Measurements from ENCODE around the gene NPC2.
A peak's percentile ranks its signal among the peaks of the same experiment; 100 is the strongest.

Gene NPC2

DNA sequence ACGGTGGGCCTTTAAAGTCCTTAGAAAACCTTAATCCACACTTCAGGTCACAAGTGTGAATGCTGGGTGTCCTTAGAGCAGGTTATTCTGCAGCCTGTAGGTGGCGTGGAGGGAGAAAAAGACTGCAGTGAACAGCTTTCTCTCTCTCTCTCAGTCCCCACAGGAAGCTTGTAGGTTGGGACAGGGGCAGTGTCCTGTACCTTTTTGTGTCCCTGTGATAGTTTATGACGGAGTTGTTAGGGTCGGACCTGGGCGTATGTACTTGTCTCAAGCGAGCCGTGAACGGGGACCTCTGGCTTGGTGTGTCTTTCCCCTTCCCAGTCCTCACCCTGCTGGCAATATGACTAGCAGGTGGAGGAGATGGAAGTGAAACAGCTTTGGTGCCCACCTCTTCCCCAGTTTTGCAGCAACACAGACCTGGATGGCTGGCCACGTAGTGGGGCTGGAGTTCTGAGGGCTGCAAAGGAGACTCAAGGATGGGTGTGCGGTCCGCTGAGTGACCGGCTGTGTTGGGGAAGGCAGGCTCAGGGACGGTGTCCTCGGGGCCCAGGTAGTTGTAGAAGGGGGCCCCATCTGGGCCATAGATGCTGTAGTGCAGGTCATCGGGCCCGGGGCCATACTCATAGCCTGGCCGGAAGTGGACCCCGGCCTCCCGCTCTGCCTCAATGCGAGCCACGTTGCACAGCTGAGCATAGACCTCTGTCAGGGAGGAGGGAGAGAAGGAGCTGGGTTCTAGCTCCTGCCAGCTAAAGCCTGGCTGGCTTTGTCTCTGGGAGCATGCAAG lies 9.3 kb upstream of the NPC2 start:
- no peaks in the 10 kb centered on the region for H3K9me3 Mint-ChIP-seq
- peaks cover 5% of the 10 kb centered on the region for H3K27me3 Mint-ChIP-seq (ENCODE audit: low read depth)
- no peak overlapping the region for H3K4me3 Mint-ChIP-seq
- H3K36me3 Mint-ChIP-seq (ENCODE audit: low read depth): no peaks in the 10 kb centered on the region
- H3K4me1 Mint-ChIP-seq (ENCODE audit: low read depth): no peaks in the 10 kb centered on the region
- H3K27ac Mint-ChIP-seq: no peak overlapping the region

- Mint-ChIP-seq H3K4me1 (ENCODE audit: low read depth) (no peaks in the 10 kb centered on the region), H3K36me3 (ENCODE audit: low read depth) (no peaks in the 10 kb centered on the region), H3K4me3 (no peak overlapping the region), H3K27me3 (ENCODE audit: low read depth) (no peaks in the 10 kb centered on the region), H3K9me3 (no peaks in the 10 kb centered on the region), H3K27ac (no peak overlapping the region)
Observed at GRCh38 chr14:74501691-74502090, 8.6 kb upstream of the NPC2 start.

DNA sequence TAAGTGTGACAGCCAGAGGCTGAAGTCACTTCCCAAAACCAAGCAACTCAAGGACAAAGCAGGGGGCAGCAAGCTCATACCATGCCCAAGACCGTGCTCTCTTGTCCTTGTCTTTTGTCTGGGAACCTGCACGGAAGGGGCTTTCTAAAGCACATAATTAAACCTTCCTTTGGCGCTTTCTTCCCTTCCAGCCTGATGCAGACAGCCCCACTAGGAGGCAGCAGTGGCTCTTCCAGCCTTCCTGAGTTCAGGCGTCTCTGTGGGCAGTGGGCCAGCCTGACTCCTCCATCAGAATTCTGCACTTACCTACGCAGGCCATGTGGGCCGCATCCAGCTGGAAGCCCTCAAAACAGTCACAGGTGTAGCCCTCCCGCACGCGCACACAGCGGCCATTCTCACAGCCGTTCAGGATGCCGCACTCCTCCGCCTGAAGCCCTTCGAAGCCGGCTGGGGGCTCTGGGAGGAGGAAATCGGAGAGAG lies 8.1 kb upstream of the NPC2 start:
- H3K27me3 Mint-ChIP-seq (ENCODE audit: low read depth): no peaks in the 10 kb centered on the region

DNA sequence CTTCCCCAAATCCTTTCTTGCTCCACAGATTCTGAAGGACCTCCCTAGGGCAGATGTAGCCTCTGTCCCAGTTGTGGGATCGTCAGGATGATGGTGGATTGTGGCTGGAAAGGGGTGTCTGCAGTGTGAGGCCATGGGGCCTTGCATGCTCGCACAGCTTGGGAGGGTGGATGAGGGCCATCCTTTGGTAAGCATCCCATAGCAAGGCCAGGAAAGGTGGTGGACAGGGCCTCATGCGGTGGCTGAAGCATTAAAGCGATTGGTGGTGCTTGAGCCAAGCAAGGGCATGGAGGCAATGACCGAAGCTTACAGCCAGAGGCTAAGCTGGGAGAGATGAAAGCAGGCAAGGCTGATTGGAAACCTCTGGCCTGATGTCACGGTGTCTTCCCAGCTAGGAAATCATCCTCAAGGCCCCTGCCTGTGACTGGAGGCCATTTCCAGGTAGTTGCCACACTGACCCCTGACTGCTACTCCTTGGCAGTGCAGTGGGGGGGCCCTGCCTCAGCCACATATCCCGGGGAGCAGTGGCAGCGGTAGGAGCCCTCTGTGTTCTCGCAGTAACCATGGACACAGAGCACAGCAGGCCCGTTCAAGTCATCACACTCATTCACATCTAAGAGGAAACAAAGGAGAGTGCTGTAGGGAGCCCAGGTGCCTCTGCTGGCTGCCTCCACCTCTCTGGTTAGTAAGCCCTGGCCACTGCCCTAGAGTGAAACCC lies 7.5 kb upstream of the NPC2 start:
- Mint-ChIP-seq H3K4me3 (no peak overlapping the region), H3K9me3 (no peaks in the 10 kb centered on the region), H3K36me3 (ENCODE audit: low read depth) (no peaks in the 10 kb centered on the region), H3K4me1 (ENCODE audit: low read depth) (no peaks in the 10 kb centered on the region), H3K27me3 (ENCODE audit: low read depth) (no peaks in the 10 kb centered on the region), H3K27ac (no peak overlapping the region)

More for the DNA sequence above, 8.1 kb upstream of the NPC2 start:
- H3K27ac Mint-ChIP-seq: no peak overlapping the region
- no peaks in the 10 kb centered on the region for H3K9me3 Mint-ChIP-seq
- no peaks in the 10 kb centered on the region for H3K36me3 Mint-ChIP-seq (ENCODE audit: low read depth)
- H3K4me1 Mint-ChIP-seq (ENCODE audit: low read depth): no peaks in the 10 kb centered on the region
- no peak overlapping the region for H3K4me3 Mint-ChIP-seq

- H3K4me1 Mint-ChIP-seq (ENCODE audit: low read depth): peaks cover 12% of the 10 kb centered on the region
- H3K4me3 Mint-ChIP-seq: no peak overlapping the region
- H3K36me3 Mint-ChIP-seq (ENCODE audit: low read depth): peaks cover 3% of the 10 kb centered on the region
- H3K9me3 Mint-ChIP-seq: no peaks in the 10 kb centered on the region
- peaks cover 6% of the 10 kb centered on the region for H3K27me3 Mint-ChIP-seq (ENCODE audit: low read depth)
- H3K27ac Mint-ChIP-seq: no peak overlapping the region
Observed at GRCh38 chr14:74495356-74495755, 2.3 kb upstream of the NPC2 start.

DNA sequence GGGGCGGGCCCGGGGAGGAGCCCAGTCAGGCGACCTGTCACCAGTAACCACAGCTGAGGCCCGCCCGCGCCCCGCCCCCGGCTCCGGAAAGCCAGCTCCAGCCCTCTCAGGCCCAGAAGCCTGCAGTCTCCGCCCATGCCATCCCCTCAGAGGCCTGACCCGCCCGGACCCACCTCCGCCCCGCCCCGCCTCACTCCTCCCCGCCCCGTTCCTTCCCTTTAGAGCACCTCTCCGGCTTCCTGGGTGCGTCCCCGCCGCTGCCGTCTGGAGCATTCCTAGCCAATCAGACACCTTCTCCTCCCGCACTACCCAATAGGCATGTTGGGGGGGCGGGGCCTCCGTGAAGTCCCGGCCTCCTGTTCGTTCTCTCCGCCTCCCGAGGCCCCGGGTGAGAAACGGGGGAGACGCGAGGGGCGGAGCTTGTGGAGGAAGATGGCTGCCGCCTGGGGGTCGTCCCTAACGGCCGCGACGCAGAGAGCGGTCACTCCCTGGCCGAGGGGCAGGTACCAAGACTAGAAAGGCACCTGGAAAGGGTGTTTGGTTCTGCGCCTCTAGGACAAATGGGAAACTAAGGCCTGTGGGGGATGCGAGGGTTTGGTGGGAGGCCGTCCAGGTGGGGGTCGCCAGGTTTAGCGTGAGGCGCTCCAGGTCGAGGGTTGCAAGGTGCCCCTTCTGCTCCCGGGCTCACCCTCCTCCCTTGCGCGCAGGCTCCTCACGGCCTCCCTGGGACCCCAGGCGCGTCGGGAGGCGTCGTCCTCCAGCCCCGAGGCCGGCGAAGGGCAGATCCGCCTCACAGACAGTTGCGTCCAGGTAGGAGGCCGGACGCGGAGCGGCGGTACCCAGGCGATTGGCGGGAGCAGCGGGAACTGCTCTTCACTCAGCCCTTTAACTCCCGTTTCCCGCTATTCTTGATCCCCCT lies 497 bp upstream of the NPC2 start, which contains the start of gene ISCA2:
TSS of gene ISCA2 (plus strand) at position 423 of the 919 bp plus-strand sequence. CDS start at position 433, 10 bp downstream.
- H3K4me3 Mint-ChIP-seq: no peak within 1 kb of the TSS
- peaks cover 6% of the 10 kb centered on the region for H3K36me3 Mint-ChIP-seq (ENCODE audit: low read depth)
- H3K9me3 Mint-ChIP-seq: no peaks in the 10 kb centered on the region
- peaks cover 10% of the 10 kb centered on the region for H3K27me3 Mint-ChIP-seq (ENCODE audit: low read depth)
- H3K4me1 Mint-ChIP-seq (ENCODE audit: low read depth): peaks cover 18% of the 10 kb centered on the region
- H3K27ac Mint-ChIP-seq: peak within 1 kb of the TSS; percentile 87

- Mint-ChIP-seq H3K27ac (no peak overlapping the region), H3K4me3 (no peak overlapping the region), H3K27me3 (ENCODE audit: low read depth) (peaks cover 10% of the 10 kb centered on the region), H3K36me3 (ENCODE audit: low read depth) (peaks cover 6% of the 10 kb centered on the region), H3K4me1 (ENCODE audit: low read depth) (peaks cover 18% of the 10 kb centered on the region), H3K9me3 (no peaks in the 10 kb centered on the region)
Observed at GRCh38 chr14:74491956-74492775, 939 bp downstream of the NPC2 start.

- Mint-ChIP-seq H3K9me3 (no peaks in the 10 kb centered on the region), H3K27ac (no peak overlapping the region), H3K36me3 (ENCODE audit: low read depth) (peaks cover 6% of the 10 kb centered on the region), H3K27me3 (ENCODE audit: low read depth) (peaks cover 10% of the 10 kb centered on the region), H3K4me1 (ENCODE audit: low read depth) (peaks cover 18% of the 10 kb centered on the region), H3K4me3 (no peak overlapping the region)
Observed at GRCh38 chr14:74490486-74490885, 2.6 kb downstream of the NPC2 start.

DNA sequence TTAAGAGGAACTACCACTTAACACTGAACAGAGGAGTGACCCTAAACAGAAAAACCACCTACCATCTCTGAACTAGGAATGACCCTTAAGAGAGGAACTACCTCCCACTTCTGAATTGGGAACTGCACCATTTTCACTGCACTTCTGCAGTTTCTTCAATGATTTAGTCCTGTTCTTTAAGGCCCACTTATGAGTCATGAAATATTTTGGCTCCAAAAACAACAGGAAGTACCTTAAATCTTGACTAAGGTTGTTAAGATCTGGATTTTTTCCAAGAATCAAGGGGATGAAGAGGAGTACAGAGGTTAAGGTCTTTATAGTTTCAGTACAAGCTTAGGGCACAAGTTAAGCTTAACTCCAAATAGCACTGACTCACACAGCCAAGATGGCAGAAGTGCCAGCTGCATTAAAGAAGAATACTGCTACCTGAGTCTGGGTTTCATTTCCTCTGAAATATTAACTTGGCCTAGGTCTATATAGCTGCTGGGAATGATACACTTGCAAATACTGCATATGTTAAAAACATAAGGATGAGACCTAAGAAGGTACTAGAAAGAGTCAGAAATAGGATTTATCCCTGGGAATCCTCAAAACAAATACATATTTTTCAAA lies 4.2 kb downstream of the NPC2 start:
- Mint-ChIP-seq H3K4me1 (ENCODE audit: low read depth) (peaks cover 6% of the 10 kb centered on the region), H3K4me3 (no peak overlapping the region), H3K27me3 (ENCODE audit: low read depth) (peaks cover 10% of the 10 kb centered on the region), H3K27ac (no peak overlapping the region), H3K36me3 (ENCODE audit: low read depth) (peaks cover 7% of the 10 kb centered on the region), H3K9me3 (no peaks in the 10 kb centered on the region)

- Mint-ChIP-seq H3K27me3 (ENCODE audit: low read depth) (peaks cover 10% of the 10 kb centered on the region), H3K9me3 (no peaks in the 10 kb centered on the region), H3K27ac (no peak overlapping the region), H3K36me3 (ENCODE audit: low read depth) (peaks cover 12% of the 10 kb centered on the region), H3K4me1 (ENCODE audit: low read depth) (peaks cover 6% of the 10 kb centered on the region), H3K4me3 (no peak overlapping the region)
Observed at GRCh38 chr14:74486164-74486563, 6.9 kb downstream of the NPC2 start.

DNA sequence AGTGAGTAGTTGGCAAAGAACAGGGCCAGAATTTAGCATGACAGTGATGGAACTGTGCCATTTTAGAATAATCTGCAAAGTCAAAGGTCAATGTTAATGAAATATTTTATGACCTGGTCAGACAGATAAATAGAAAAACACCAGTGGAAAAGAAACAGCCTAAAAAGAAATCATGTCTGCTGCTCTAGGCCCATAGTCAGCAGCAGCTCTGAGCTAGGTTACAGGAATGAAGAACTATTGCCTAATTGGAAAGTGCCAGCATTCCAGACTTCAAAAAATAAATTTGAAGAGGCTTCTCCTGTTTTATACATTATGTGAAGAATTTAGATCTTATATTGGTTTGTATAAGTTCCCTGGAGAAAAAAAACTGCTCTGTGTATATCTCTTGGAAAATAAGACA lies 9.8 kb downstream of the NPC2 start:
- Mint-ChIP-seq H3K27ac (no peak overlapping the region), H3K36me3 (ENCODE audit: low read depth) (peaks cover 12% of the 10 kb centered on the region), H3K4me1 (ENCODE audit: low read depth) (no peaks in the 10 kb centered on the region), H3K27me3 (ENCODE audit: low read depth) (no peaks in the 10 kb centered on the region), H3K9me3 (no peaks in the 10 kb centered on the region), H3K4me3 (no peak overlapping the region)

DNA sequence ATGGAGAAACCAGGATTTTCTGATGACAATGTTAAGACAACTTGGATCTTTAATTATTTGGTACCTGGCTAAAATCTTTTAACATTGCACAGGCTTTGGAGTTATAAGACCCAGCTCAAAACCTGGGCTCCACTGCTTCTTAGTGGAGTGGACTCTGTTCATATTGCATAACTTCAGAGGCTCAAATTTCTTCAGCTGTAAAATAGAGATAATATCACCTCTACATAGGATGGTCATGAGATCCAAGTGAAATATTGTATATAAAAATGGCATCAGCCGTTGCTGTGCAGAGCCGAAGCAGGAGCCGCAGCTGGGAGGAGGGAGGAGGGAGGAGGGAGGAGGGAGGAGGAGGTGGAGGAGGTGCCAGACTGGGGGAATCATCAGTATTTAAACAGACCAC lies 10.5 kb downstream of the NPC2 start:
- H3K27me3 Mint-ChIP-seq (ENCODE audit: low read depth): no peaks in the 10 kb centered on the region
- H3K9me3 Mint-ChIP-seq: no peaks in the 10 kb centered on the region
- H3K4me1 Mint-ChIP-seq (ENCODE audit: low read depth): no peaks in the 10 kb centered on the region
- peaks cover 12% of the 10 kb centered on the region for H3K36me3 Mint-ChIP-seq (ENCODE audit: low read depth)
- no peak overlapping the region for H3K27ac Mint-ChIP-seq
- no peak overlapping the region for H3K4me3 Mint-ChIP-seq

DNA sequence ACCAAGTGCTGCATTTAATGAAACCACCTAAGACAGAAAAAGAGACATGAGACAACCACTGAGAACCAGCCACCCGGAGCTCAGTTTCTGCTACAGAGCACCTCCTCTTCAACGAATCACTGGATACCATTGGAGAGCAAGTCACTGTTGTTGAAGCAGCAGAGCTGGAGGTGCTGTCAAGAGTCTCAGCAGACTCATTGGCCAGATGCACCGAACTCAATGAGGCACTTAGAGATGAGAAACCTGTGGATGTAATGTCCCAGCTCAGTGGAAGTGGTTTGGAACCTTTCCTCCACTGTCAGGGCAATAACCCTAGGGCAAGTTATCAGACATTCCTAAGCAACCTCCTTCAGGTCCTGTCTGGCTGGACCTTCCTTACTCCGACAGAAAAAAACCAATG lies 13.1 kb downstream of the NPC2 start:
- no peak overlapping the region for H3K4me3 Mint-ChIP-seq

More for the DNA sequence above, 13.1 kb downstream of the NPC2 start:
- peaks cover 14% of the 10 kb centered on the region for H3K36me3 Mint-ChIP-seq (ENCODE audit: low read depth)
- H3K4me1 Mint-ChIP-seq (ENCODE audit: low read depth): no peaks in the 10 kb centered on the region
- no peaks in the 10 kb centered on the region for H3K9me3 Mint-ChIP-seq
- H3K27me3 Mint-ChIP-seq (ENCODE audit: low read depth): no peaks in the 10 kb centered on the region
- no peak overlapping the region for H3K27ac Mint-ChIP-seq

All from T-helper 1 cell treated with Interleukin-12 subunit alpha and Interleukin-12 subunit beta and Interleukin-4 antibody, amounts not matched to agents 30 μg/mL and 1 μg/mL, for 36 hours (primary cell).